SK-N-SH treated with all-trans-retinoic acid at 6 μM for 48 hours (cell line): ENCODE data around the gene NT5C3A.

Source experiments
- ATAC-seq: fragments of 200-7000 bp; cut with Tn5 transposase; 3 replicates; pipeline ENCODE4 v1.9.1; 2020; ENCODE audit warnings: mild to moderate bottlenecking, moderate library complexity
- ARNTL ChIP-seq: fragments of 450-650 bp; formaldehyde crosslinking; IDR thresholded peaks from 2 replicates; pipeline ENCODE4 v1.5.0; 2020; ENCODE audit warnings: low read depth, mild to moderate bottlenecking, moderate library complexity, borderline replicate concordance
- BACH2 ChIP-seq: fragments of 250-450 bp; sonication (Bioruptor Pico); IDR thresholded peaks from 2 replicates; pipeline ENCODE4 v1.9.0; 2021; ENCODE audit warnings: mild to moderate bottlenecking, borderline replicate concordance
- CREB5 ChIP-seq: fragments of 250-450 bp; sonication (Bioruptor Pico); IDR thresholded peaks from 2 replicates; pipeline ENCODE4 v1.5.1; 2020; ENCODE audit warnings: low read depth, mild to moderate bottlenecking, moderate library complexity
- CSDC2 ChIP-seq: fragments of 250-450 bp; sonication (Bioruptor Pico); IDR thresholded peaks from 2 replicates; pipeline ENCODE4 v1.5.0; 2020; ENCODE audit warnings: mild to moderate bottlenecking, moderate library complexity
- ESRRG ChIP-seq: fragments of 250-450 bp; sonication (Bioruptor Pico); IDR thresholded peaks from 2 replicates; pipeline ENCODE4 v1.6.1; 2021; ENCODE audit warnings: mild to moderate bottlenecking
- GLIS3 ChIP-seq: fragments of 250-450 bp; sonication (Bioruptor Pico); IDR thresholded peaks from 2 replicates; pipeline ENCODE4 v1.5.0; 2020; ENCODE audit warnings: mild to moderate bottlenecking, moderate library complexity
- ISL1 ChIP-seq: fragments of 250-450 bp; sonication (Bioruptor Pico); IDR thresholded peaks from 2 replicates; pipeline ENCODE4 v2.1.2; 2022; ENCODE audit warnings: mild to moderate bottlenecking, moderate library complexity
- OSR1 ChIP-seq: fragments of 250-450 bp; sonication (Bioruptor Pico); IDR thresholded peaks from 2 replicates; pipeline ENCODE4 v1.8.0; 2022; ENCODE audit warnings: moderate library complexity, mild to moderate bottlenecking, inconsistent platforms
- PATZ1 ChIP-seq: fragments of 250-450 bp; sonication (Bioruptor Pico); IDR thresholded peaks from 2 replicates; pipeline ENCODE4 v1.8.0; 2020; ENCODE audit warnings: mild to moderate bottlenecking, moderate library complexity, borderline replicate concordance
- PPARA ChIP-seq: fragments of 250-450 bp; sonication (Bioruptor Pico); IDR thresholded peaks from 2 replicates; pipeline ENCODE4 v1.5.0; 2020; ENCODE audit warnings: mild to moderate bottlenecking, borderline replicate concordance
- RARB ChIP-seq: fragments of 250-450 bp; sonication (Bioruptor Pico); IDR thresholded peaks from 2 replicates; pipeline ENCODE4 v1.8.0; 2021; ENCODE audit warnings: mild to moderate bottlenecking, moderate library complexity
- SNAI2 ChIP-seq: fragments of 250-450 bp; sonication (Bioruptor Pico); IDR thresholded peaks from 2 replicates; pipeline ENCODE4 v1.5.0; 2020; ENCODE audit warnings: mild to moderate bottlenecking, moderate library complexity
- TCF4 ChIP-seq: fragments of 250-450 bp; sonication (Bioruptor Pico); IDR thresholded peaks from 2 replicates; pipeline ENCODE4 v1.8.0; 2021; ENCODE audit warnings: mild to moderate bottlenecking, moderate library complexity, borderline replicate concordance
- TOX ChIP-seq: fragments of 250-450 bp; sonication (Bioruptor Pico); IDR thresholded peaks from 2 replicates; pipeline ENCODE4 v1.8.0; 2021; ENCODE audit warnings: mild to moderate bottlenecking, moderate library complexity, borderline replicate concordance
- TSHZ2 ChIP-seq: fragments of 250-450 bp; sonication (Bioruptor Pico); IDR thresholded peaks from 2 replicates; pipeline ENCODE4 v1.5.0; 2020; ENCODE audit warnings: mild to moderate bottlenecking, moderate library complexity
- ZC3H10 ChIP-seq: fragments of 250-450 bp; sonication (Bioruptor Pico); IDR thresholded peaks from 2 replicates; pipeline ENCODE4 v1.5.1; 2021; ENCODE audit warnings: mild to moderate bottlenecking, moderate library complexity
- ZFP3 ChIP-seq: fragments of 250-450 bp; sonication (Bioruptor Pico); IDR thresholded peaks from 2 replicates; pipeline ENCODE4 v1.5.0; 2020; ENCODE audit warnings: mild to moderate bottlenecking, moderate library complexity
- ZFP30 ChIP-seq: fragments of 450-650 bp; formaldehyde crosslinking; IDR thresholded peaks from 2 replicates; pipeline ENCODE4 v1.5.0; 2022; ENCODE audit warnings: mild to moderate bottlenecking, moderate library complexity
- ZNF565 ChIP-seq: fragments of 450-650 bp; formaldehyde crosslinking; conservative IDR thresholded peaks from 2 replicates; pipeline ENCODE4 v1.5.0; 2020; ENCODE audit warnings: low read depth, mild to moderate bottlenecking, moderate library complexity
- ZNF70 ChIP-seq: fragments of 450-650 bp; formaldehyde crosslinking; IDR thresholded peaks from 2 replicates; pipeline ENCODE4 v1.5.0; 2020; ENCODE audit warnings: mild to moderate bottlenecking, moderate library complexity
- ZNF8 ChIP-seq: fragments of 450-650 bp; formaldehyde crosslinking; IDR thresholded peaks from 2 replicates; pipeline ENCODE4 v1.5.0; 2020; ENCODE audit warnings: mild to moderate bottlenecking, moderate library complexity
- TF ChIP-seq, protein P1 (sequence below): fragments of 250-450 bp; sonication (Bioruptor Pico); IDR thresholded peaks from 2 replicates; pipeline ENCODE4 v1.8.0; 2021; ENCODE audit warnings: low read depth, mild to moderate bottlenecking, moderate library complexity, borderline replicate concordance

Gene NT5C3A

GRCh38 chr7:33044401-33044718 lies 18.2 kb downstream of the NT5C3A start (continued):
- TF ChIP-seq, protein P1, sequence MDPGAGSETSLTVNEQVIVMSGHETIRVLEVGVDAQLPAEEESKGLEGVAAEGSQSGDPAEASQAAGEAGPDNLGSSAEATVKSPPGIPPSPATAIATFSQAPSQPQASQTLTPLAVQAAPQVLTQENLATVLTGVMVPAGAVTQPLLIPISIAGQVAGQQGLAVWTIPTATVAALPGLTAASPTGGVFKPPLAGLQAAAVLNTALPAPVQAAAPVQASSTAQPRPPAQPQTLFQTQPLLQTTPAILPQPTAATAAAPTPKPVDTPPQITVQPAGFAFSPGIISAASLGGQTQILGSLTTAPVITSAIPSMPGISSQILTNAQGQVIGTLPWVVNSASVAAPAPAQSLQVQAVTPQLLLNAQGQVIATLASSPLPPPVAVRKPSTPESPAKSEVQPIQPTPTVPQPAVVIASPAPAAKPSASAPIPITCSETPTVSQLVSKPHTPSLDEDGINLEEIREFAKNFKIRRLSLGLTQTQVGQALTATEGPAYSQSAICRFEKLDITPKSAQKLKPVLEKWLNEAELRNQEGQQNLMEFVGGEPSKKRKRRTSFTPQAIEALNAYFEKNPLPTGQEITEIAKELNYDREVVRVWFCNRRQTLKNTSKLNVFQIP (CRISPR knock-in tag), result no peak
- TF ChIP-seq TCF4 (CRISPR knock-in tag) (no peak), BACH2 (CRISPR knock-in tag) (no peak)

GRCh38 chr7:33043501-33044400 lies 18.8 kb downstream of the NT5C3A start:
- TF ChIP-seq PPARA (no peak), ISL1 (CRISPR knock-in tag) (no peak), ZNF8 (CRISPR knock-in tag) (no peak), ZFP3 (CRISPR knock-in tag) (no peak), PATZ1 (CRISPR knock-in tag) (no peak), ZNF565 (CRISPR knock-in tag) (no peak), TOX (CRISPR knock-in tag) (no peak), SNAI2 (CRISPR knock-in tag) (no peak), CREB5 (no peak), ZNF70 (CRISPR knock-in tag) (no peak), TCF4 (CRISPR knock-in tag) (no peak), RARB (CRISPR knock-in tag) (no peak), TSHZ2 (CRISPR knock-in tag) (no peak), OSR1 (CRISPR knock-in tag) (no peak)
- ATAC-seq, result no peak

DNA sequence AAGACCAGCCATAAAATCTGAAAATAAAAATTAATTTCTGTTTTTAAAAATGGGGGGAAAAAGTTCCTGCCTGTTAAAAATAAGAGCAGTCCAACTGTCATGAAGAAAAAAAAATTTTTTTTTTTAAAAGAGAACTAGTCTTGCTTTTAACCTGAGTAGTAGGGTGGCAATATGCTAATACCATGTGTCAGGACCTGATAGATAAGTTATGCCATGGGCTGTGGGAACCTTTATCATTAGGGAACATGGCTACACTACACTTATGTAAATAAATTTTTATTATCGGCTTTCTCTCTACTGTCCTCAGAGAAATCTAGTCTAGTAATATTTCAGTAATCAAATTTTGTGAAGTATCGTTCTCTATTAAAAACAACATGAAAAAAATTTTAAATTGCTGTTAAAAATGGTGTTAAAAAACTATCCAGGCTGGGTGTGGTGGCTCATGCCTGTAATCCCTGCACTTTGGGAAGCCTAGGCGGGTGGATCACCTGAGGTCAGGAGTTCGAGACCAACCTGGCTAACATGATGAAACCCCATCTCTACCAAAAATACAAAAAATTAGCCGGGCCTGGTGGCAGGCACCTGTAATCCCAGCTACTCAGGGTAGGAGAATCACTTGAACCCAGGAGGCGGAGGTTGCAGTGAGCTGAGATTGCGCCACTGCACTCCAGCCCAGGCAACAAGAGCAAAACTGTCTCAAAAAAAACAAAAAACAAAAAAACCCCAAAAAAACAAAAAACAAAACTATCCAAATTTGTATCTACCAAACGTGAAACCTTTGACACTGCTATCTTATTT lies 20.7 kb downstream of the NT5C3A start:
- ATAC-seq, result no peak
- TF ChIP-seq ISL1 (CRISPR knock-in tag) (no peak), ZNF70 (CRISPR knock-in tag) (no peak), ESRRG (CRISPR knock-in tag) (no peak), CSDC2 (no peak), ZFP30 (no peak), PATZ1 (CRISPR knock-in tag) (no peak), CREB5 (no peak), ZC3H10 (CRISPR knock-in tag) (no peak), ZNF565 (CRISPR knock-in tag) (no peak), ARNTL (CRISPR knock-in tag) (no peak), GLIS3 (no peak), TCF4 (CRISPR knock-in tag) (no peak), PPARA (no peak), TOX (CRISPR knock-in tag) (no peak), TSHZ2 (CRISPR knock-in tag) (no peak)
